GM23338 (cell line): ENCODE measurements around the gene LTBP4. TPM values are rescaled to one million over a fixed set of nuclear protein-coding genes. Genes with fewer than 3 reads are reported as not detected.

Source experiments
- ATAC-seq: fragments of 200-7000 bp; cut with Tn5 transposase; 3 replicates; pipeline ENCODE4 v1.9.1; 2020
- DNase-seq: peaks from one replicate; pipeline ENCODE4 v3.0.0-alpha.2; 2015; ENCODE audit warnings: low spot score
- H2AFZ ChIP-seq: fragments of 200-600 bp; sonication (generic); 2 replicates; pipeline ENCODE4 v1.8.0; 2016; ENCODE audit warnings: antibody characterized with exemption, mild to moderate bottlenecking, moderate library complexity
- H3F3A ChIP-seq: fragments of 200-600 bp; sonication (generic); replicated peaks from 2 replicates; pipeline ENCODE4 v1.8.0; 2017; ENCODE audit warnings: antibody characterized with exemption, mixed run types, low read depth
- H3K27ac ChIP-seq: fragments of 200-600 bp; sonication (generic); 2 replicates; pipeline ENCODE4 v1.6.1; 2016; ENCODE audit warnings: low read depth
- H3K27me3 ChIP-seq: fragments of 200-600 bp; sonication (generic); 2 replicates; pipeline ENCODE4 v1.8.0; 2016; ENCODE audit warnings: mild to moderate bottlenecking, mixed run types, moderate library complexity; ENCODE audit not compliant: insufficient read depth
- H3K36me3 ChIP-seq: fragments of 200-600 bp; sonication (generic); 2 replicates; pipeline ENCODE4 v1.8.0; 2016; ENCODE audit warnings: mild to moderate bottlenecking; ENCODE audit not compliant: insufficient read depth
- H3K4me1 ChIP-seq: fragments of 200-600 bp; sonication (generic); 2 replicates; pipeline ENCODE4 v1.8.0; 2016; ENCODE audit warnings: mild to moderate bottlenecking, moderate library complexity; ENCODE audit not compliant: insufficient read depth
- H3K4me2 ChIP-seq: fragments of 200-600 bp; sonication (generic); 2 replicates; pipeline ENCODE4 v1.7.1; 2017; ENCODE audit warnings: mixed run types
- H3K4me3 ChIP-seq: fragments of 200-600 bp; sonication (generic); 2 replicates; pipeline ENCODE4 v1.6.1; 2016; ENCODE audit warnings: mixed run types
- H3K79me2 ChIP-seq: fragments of 200-600 bp; sonication (generic); replicated peaks from 2 replicates; pipeline ENCODE4 v1.8.0; 2017; ENCODE audit warnings: mild to moderate bottlenecking; ENCODE audit not compliant: insufficient read depth
- H3K9me2 ChIP-seq: fragments of 200-600 bp; sonication (generic); 2 replicates; pipeline ENCODE4 v1.8.0; 2017; ENCODE audit not compliant: insufficient read depth
- H4K20me1 ChIP-seq: fragments of 200-600 bp; sonication (generic); replicated peaks from 2 replicates; pipeline ENCODE4 v1.8.0; 2017; ENCODE audit warnings: mild to moderate bottlenecking; ENCODE audit not compliant: insufficient read depth
- H3K27ac Mint-ChIP-seq: 2 replicates; pipeline ENCODE4 v1.8.0; 2020; ENCODE audit warnings: inconsistent platforms, mild to moderate bottlenecking, moderate library complexity, mixed read lengths
- H3K27me3 Mint-ChIP-seq: 3 replicates; pipeline ENCODE4 v1.8.0; 2022; ENCODE audit warnings: low read depth, mild to moderate bottlenecking, moderate library complexity, mixed read lengths, inconsistent platforms; ENCODE audit not compliant: insufficient read depth, poor library complexity
- H3K36me3 Mint-ChIP-seq: 3 replicates; pipeline ENCODE4 v1.8.0; 2021; ENCODE audit warnings: low read depth, mild to moderate bottlenecking, inconsistent platforms, moderate library complexity, mixed read lengths
- H3K4me1 Mint-ChIP-seq: 3 replicates; pipeline ENCODE4 v1.8.0; 2020; ENCODE audit warnings: mild to moderate bottlenecking, inconsistent platforms, mixed read lengths
- H3K4me3 Mint-ChIP-seq: 3 replicates; pipeline ENCODE4 v1.8.0; 2021; ENCODE audit warnings: moderate library complexity, mild to moderate bottlenecking, inconsistent platforms, mixed read lengths
- H3K9me3 Mint-ChIP-seq: 3 replicates; pipeline ENCODE4 v1.8.0; 2020; ENCODE audit warnings: moderate library complexity, mild to moderate bottlenecking, inconsistent platforms, mixed read lengths
- CREB1 ChIP-seq: fragments of 250-450 bp; sonication (Bioruptor Pico); IDR thresholded peaks from 2 replicates; pipeline ENCODE4 v1.5.0; 2020; ENCODE audit warnings: low read depth, mild to moderate bottlenecking, moderate library complexity
- EZH2 ChIP-seq: fragments of 200-600 bp; sonication (generic); IDR thresholded peaks from one replicate; pipeline ENCODE4 v1.8.0; 2017; ENCODE audit warnings: antibody characterized with exemption, mild to moderate bottlenecking, low read depth; ENCODE audit not compliant: unreplicated experiment
- EZH2phosphoT487 ChIP-seq: fragments of 200-600 bp; sonication (generic); IDR thresholded peaks from one replicate; pipeline ENCODE4 v1.8.1; 2018; ENCODE audit warnings: antibody characterized with exemption; ENCODE audit not compliant: unreplicated experiment
- STAT1 ChIP-seq: IDR thresholded peaks from one replicate; pipeline ENCODE4 v1.6.1; 2016; ENCODE audit warnings: antibody characterized with exemption; ENCODE audit not compliant: unreplicated experiment
- polyA plus RNA-seq: library from polyadenylated mRNA; unstranded; fragments of >200 nt; fragmentation: Nextera tagmentation; extraction: Ambion mirVana; gene quantifications from 2 replicates; pipeline ENCODE4 v1.2.1, GENCODE V29; 2016
- total RNA-seq: library from RNA; depleted of rRNA; stranded (reverse); fragments of >200 nt; shearing (Covaris generic); gene quantifications from 2 replicates; pipeline ENCODE4 v1.2.3, GENCODE V29; 2014
- TF ChIP-seq, protein P1 (sequence below): fragments of 250-450 bp; sonication (Bioruptor Pico); IDR thresholded peaks from 2 replicates; pipeline ENCODE4 v1.5.0; 2020; ENCODE audit warnings: mild to moderate bottlenecking, moderate library complexity
- TF ChIP-seq, protein P2 (sequence below), 2 experiments: fragments of 200-600 bp in 1 of 2; sonication (generic) in 1 of 2; conservative IDR thresholded peaks; 2 replicates each; pipeline versions ENCODE4 v1.5.1 to v1.6.1; 2016 to 2017; ENCODE audit warnings: antibody characterized with exemption in 2 of 2, low read depth in 2 of 2, mild to moderate bottlenecking in 2 of 2, moderate library complexity in 1 of 2

LTBP4 gene
- total and polyA plus RNA-seq, 2 experiments from 2014 or later: 50.3 to 65.0 TPM

DNA sequence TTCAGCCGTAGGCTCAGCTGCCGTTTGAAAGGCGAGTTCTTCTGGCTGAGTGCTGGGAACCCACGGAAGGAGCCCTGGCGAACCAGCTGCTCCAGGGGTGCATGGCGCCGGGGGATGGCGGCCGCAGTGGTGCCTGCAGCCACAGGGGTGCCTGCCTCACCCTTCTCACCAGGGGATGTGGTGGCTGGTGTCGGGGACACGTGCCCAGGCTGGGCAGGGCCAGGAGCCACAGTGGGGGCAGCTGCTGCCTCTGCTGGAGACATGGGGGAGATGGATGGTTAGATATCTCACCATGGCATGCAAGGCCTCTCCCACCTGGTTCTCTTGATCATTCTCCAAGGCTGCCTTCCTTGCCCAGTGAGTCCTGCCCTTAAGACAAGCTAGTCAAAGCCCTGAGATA, 72.2 kb downstream of the LTBP4 start (continued):
- TF ChIP-seq, protein P1, sequence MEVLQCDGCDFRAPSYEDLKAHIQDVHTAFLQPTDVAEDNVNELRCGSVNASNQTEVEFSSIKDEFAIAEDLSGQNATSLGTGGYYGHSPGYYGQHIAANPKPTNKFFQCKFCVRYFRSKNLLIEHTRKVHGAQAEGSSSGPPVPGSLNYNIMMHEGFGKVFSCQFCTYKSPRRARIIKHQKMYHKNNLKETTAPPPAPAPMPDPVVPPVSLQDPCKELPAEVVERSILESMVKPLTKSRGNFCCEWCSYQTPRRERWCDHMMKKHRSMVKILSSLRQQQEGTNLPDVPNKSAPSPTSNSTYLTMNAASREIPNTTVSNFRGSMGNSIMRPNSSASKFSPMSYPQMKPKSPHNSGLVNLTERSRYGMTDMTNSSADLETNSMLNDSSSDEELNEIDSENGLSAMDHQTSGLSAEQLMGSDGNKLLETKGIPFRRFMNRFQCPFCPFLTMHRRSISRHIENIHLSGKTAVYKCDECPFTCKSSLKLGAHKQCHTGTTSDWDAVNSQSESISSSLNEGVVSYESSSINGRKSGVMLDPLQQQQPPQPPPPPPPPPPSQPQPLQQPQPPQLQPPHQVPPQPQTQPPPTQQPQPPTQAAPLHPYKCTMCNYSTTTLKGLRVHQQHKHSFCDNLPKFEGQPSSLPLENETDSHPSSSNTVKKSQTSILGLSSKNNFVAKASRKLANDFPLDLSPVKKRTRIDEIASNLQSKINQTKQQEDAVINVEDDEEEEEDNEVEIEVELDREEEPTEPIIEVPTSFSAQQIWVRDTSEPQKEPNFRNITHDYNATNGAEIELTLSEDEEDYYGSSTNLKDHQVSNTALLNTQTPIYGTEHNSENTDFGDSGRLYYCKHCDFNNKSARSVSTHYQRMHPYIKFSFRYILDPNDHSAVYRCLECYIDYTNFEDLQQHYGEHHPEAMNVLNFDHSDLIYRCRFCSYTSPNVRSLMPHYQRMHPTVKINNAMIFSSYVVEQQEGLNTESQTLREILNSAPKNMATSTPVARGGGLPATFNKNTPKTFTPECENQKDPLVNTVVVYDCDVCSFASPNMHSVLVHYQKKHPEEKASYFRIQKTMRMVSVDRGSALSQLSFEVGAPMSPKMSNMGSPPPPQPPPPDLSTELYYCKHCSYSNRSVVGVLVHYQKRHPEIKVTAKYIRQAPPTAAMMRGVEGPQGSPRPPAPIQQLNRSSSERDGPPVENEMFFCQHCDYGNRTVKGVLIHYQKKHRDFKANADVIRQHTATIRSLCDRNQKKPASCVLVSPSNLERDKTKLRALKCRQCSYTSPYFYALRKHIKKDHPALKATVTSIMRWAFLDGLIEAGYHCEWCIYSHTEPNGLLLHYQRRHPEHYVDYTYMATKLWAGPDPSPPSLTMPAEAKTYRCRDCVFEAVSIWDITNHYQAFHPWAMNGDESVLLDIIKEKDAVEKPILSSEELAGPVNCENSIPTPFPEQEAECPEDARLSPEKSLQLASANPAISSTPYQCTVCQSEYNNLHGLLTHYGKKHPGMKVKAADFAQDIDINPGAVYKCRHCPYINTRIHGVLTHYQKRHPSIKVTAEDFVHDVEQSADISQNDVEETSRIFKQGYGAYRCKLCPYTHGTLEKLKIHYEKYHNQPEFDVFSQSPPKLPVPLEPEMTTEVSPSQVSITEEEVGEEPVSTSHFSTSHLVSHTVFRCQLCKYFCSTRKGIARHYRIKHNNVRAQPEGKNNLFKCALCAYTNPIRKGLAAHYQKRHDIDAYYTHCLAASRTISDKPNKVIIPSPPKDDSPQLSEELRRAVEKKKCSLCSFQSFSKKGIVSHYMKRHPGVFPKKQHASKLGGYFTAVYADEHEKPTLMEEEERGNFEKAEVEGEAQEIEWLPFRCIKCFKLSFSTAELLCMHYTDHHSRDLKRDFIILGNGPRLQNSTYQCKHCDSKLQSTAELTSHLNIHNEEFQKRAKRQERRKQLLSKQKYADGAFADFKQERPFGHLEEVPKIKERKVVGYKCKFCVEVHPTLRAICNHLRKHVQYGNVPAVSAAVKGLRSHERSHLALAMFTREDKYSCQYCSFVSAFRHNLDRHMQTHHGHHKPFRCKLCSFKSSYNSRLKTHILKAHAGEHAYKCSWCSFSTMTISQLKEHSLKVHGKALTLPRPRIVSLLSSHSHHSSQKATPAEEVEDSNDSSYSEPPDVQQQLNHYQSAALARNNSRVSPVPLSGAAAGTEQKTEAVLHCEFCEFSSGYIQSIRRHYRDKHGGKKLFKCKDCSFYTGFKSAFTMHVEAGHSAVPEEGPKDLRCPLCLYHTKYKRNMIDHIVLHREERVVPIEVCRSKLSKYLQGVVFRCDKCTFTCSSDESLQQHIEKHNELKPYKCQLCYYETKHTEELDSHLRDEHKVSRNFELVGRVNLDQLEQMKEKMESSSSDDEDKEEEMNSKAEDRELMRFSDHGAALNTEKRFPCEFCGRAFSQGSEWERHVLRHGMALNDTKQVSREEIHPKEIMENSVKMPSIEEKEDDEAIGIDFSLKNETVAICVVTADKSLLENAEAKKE (CRISPR knock-in tag): no peak
- no peak for TF ChIP-seq CREB1 (CRISPR knock-in tag)
- no peak for TF ChIP-seq EZH2phosphoT487
- TF ChIP-seq, protein P2, sequence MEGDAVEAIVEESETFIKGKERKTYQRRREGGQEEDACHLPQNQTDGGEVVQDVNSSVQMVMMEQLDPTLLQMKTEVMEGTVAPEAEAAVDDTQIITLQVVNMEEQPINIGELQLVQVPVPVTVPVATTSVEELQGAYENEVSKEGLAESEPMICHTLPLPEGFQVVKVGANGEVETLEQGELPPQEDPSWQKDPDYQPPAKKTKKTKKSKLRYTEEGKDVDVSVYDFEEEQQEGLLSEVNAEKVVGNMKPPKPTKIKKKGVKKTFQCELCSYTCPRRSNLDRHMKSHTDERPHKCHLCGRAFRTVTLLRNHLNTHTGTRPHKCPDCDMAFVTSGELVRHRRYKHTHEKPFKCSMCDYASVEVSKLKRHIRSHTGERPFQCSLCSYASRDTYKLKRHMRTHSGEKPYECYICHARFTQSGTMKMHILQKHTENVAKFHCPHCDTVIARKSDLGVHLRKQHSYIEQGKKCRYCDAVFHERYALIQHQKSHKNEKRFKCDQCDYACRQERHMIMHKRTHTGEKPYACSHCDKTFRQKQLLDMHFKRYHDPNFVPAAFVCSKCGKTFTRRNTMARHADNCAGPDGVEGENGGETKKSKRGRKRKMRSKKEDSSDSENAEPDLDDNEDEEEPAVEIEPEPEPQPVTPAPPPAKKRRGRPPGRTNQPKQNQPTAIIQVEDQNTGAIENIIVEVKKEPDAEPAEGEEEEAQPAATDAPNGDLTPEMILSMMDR (conservative IDR thresholded peaks at IDR 0.05; ENCODE audit: low read depth in 2 of 2): no peak

GRCh38 chr19:40674291-40674690, 73.1 kb downstream of the LTBP4 start:
- Mint-ChIP-seq H3K9me3 (no peaks in the 10 kb centered on the region), H3K4me1 (no peaks in the 10 kb centered on the region), H3K27ac (no peak overlapping the region), H3K4me3 (no peak overlapping the region), H3K27me3 (peaks cover 2% of the 10 kb centered on the region), H3K36me3 (peaks cover 45% of the 10 kb centered on the region)
- Histone ChIP-seq H3F3A (no peaks in the 10 kb centered on the region), H3K36me3 (peaks cover 15% of the 10 kb centered on the region; the same call in 1 of the 2 replicates), H2AFZ (no peak overlapping the region), H3K27ac (no peak overlapping the region), H3K27me3 (no peaks in the 10 kb centered on the region), H4K20me1 (no peaks in the 10 kb centered on the region), H3K4me1 (no peaks in the 10 kb centered on the region), H3K4me3 (no peak overlapping the region), H3K4me2 (no peak overlapping the region), H3K9me2 (no peaks in the 10 kb centered on the region), H3K79me2 (no peaks in the 10 kb centered on the region)
- TF ChIP-seq EZH2: no peak
- no peak for TF ChIP-seq STAT1
- no peak for TF ChIP-seq EZH2phosphoT487
- ATAC-seq (no peak), DNase-seq (no peak)
